Panc1 (cell line): ENCODE results near the gene SRRM3. TPM values are rescaled to one million over a fixed set of nuclear protein-coding genes. Genes with fewer than 3 reads are reported as not detected.

ENCODE experiments used
- ATAC-seq: fragments of 200-7000 bp; cut with Tn5 transposase; 2 replicates; pipeline ENCODE4 v1.9.1; 2020; ENCODE audit warnings: mild to moderate bottlenecking, moderate library complexity
- BruUV-seq: library from RNA; stranded (reverse); fragments of 400-500 nt; replicated peaks from 2 replicates; lab custom pipeline; 2021; lab: Mats Ljungman, UMichigan
- CTCF ChIA-PET: fragments of 300-600 bp; sonication (Branson Sonifier 250); formaldehyde crosslinking; loops from one replicate; lab custom pipeline; 2022; ENCODE audit warnings: antibody characterized with exemption; lab: Charles Lee
- POLR2A ChIA-PET: fragments of 300-600 bp; sonication (Branson Sonifier 250); formaldehyde crosslinking; loops from one replicate; lab custom pipeline; 2022; ENCODE audit warnings: antibody characterized with exemption; lab: Charles Lee
- DNase-seq: peaks from one replicate; pipeline ENCODE4 v3.0.0-alpha.2; 2010; ENCODE audit warnings: low read depth, low spot score
- H3K27ac ChIP-seq: 2 replicates; pipeline ENCODE4 v1.5.1; 2011; ENCODE audit warnings: mild to moderate bottlenecking, low read length, inconsistent platforms
- H3K27me3 ChIP-seq: fragments of 200-500 bp; sonication (Bioruptor generic); 2 replicates; pipeline ENCODE4 v1.6.0; 2014; ENCODE audit warnings: low read length, inconsistent platforms; ENCODE audit not compliant: control insufficient read depth, insufficient read depth
- H3K36me3 ChIP-seq: fragments of 200-500 bp; sonication (Bioruptor generic); 2 replicates; pipeline ENCODE4 v1.5.1; 2014; ENCODE audit warnings: inconsistent platforms, mild to moderate bottlenecking, low read length, moderate library complexity; ENCODE audit not compliant: control insufficient read depth, insufficient read depth
- H3K4me1 ChIP-seq: 2 replicates; pipeline ENCODE4 v1.5.1; 2011; ENCODE audit warnings: inconsistent platforms, mild to moderate bottlenecking, low read length, moderate library complexity; ENCODE audit not compliant: control insufficient read depth, insufficient read depth
- H3K4me3 ChIP-seq, 2 experiments: 2 replicates each; pipeline ENCODE4 v1.5.1; 2011 to 2012; ENCODE audit warnings: low read depth in 2 of 2, low read length in 2 of 2, mild to moderate bottlenecking in 2 of 2, inconsistent platforms in 1 of 2, moderate library complexity in 1 of 2
- H3K9me3 ChIP-seq: fragments of 200-500 bp; sonication (Bioruptor generic); 2 replicates; pipeline ENCODE4 v1.5.1; 2014; ENCODE audit warnings: low read depth, mild to moderate bottlenecking, inconsistent platforms, low read length, moderate library complexity; ENCODE audit not compliant: control insufficient read depth, insufficient read depth
- POLR2AphosphoS5 ChIP-seq: IDR thresholded peaks from 2 replicates; pipeline ENCODE4 v1.6.1; 2012; ENCODE audit warnings: mild to moderate bottlenecking, low read depth, low read length, moderate library complexity
- SIN3A ChIP-seq: IDR thresholded peaks from 2 replicates; pipeline ENCODE4 v1.6.1; 2012; ENCODE audit warnings: low read depth, mild to moderate bottlenecking, low read length, moderate library complexity, borderline replicate concordance; ENCODE audit not compliant: insufficient read depth
- TCF7L2 ChIP-seq: IDR thresholded peaks from 2 replicates; pipeline ENCODE4 v1.6.1; 2011; ENCODE audit warnings: mild to moderate bottlenecking, low read depth, low read length, inconsistent platforms
- in situ Hi-C: cut with HindIII; loops from 2 replicates; pipeline ENCODE4 v1.10.0; 2016; ENCODE audit warnings: low sequenced_read_pairs, low pct_unique_long_range_greater_than_20kb
- intact Hi-C: fragments of 100-400 bp; cut with micrococcal nuclease; formaldehyde crosslinking; loops from one replicate; pipeline ENCODE4 v1.10.0; 2022; ENCODE audit not compliant: unreplicated experiment
- total RNA-seq: library from RNA; stranded (reverse); gene quantifications from one replicate; pipeline ENCODE4 v1.2.1, GENCODE V29; 2021; ENCODE audit not compliant: unreplicated experiment
- TF ChIP-seq, protein P1 (sequence below), 2 experiments: IDR thresholded peaks; 2 replicates each; pipeline ENCODE4 v1.6.1; 2011 to 2012; ENCODE audit warnings: low read depth in 2 of 2, control low read depth in 1 of 2, low read length in 1 of 2, mild to moderate bottlenecking in 1 of 2, moderate library complexity in 1 of 2; ENCODE audit not compliant: insufficient read depth in 1 of 2
- TF ChIP-seq, protein P2 (sequence below): fragments of 450-650 bp; IDR thresholded peaks from 2 replicates; pipeline ENCODE4 v1.5.1; 2017; ENCODE audit warnings: mild to moderate bottlenecking

The SRRM3 gene
- total RNA-seq, 1 experiment from 2014 or later: 8.5 TPM

- peaks cover 4% of the 10 kb centered on the region; the same call in 1 of the 2 replicates for H3K27me3 ChIP-seq
- ATAC-seq (no peak), DNase-seq (no peak)
- no peaks in the 10 kb centered on the region for H3K9me3 ChIP-seq
- CTCF ChIA-PET: interaction anchor here (0.6 kb wide), 1 partner anchor 38 kb away, joined by 5 read pairs; no protein-coding TSS in a partner anchor
- BruUV-seq: no TSS peak
- in situ Hi-C loops: no loop called here
- intact Hi-C loops: no loop called here
- no peak for TF ChIP-seq SIN3A
- TF ChIP-seq, protein P1, sequence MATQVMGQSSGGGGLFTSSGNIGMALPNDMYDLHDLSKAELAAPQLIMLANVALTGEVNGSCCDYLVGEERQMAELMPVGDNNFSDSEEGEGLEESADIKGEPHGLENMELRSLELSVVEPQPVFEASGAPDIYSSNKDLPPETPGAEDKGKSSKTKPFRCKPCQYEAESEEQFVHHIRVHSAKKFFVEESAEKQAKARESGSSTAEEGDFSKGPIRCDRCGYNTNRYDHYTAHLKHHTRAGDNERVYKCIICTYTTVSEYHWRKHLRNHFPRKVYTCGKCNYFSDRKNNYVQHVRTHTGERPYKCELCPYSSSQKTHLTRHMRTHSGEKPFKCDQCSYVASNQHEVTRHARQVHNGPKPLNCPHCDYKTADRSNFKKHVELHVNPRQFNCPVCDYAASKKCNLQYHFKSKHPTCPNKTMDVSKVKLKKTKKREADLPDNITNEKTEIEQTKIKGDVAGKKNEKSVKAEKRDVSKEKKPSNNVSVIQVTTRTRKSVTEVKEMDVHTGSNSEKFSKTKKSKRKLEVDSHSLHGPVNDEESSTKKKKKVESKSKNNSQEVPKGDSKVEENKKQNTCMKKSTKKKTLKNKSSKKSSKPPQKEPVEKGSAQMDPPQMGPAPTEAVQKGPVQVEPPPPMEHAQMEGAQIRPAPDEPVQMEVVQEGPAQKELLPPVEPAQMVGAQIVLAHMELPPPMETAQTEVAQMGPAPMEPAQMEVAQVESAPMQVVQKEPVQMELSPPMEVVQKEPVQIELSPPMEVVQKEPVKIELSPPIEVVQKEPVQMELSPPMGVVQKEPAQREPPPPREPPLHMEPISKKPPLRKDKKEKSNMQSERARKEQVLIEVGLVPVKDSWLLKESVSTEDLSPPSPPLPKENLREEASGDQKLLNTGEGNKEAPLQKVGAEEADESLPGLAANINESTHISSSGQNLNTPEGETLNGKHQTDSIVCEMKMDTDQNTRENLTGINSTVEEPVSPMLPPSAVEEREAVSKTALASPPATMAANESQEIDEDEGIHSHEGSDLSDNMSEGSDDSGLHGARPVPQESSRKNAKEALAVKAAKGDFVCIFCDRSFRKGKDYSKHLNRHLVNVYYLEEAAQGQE (IDR thresholded peaks at IDR 0.05; ENCODE audit: insufficient read depth in 1 of 2, low read depth in 2 of 2, low read length in 1 of 2): peak; percentile 27 to 66; a peak in 2 of 4 replicates
- no peak for TF ChIP-seq TCF7L2
- H3K4me3 ChIP-seq: no peak overlapping the region
- H3K36me3 ChIP-seq: no peaks in the 10 kb centered on the region
- no peaks in the 10 kb centered on the region for H3K4me1 ChIP-seq
- POLR2A ChIA-PET: no interaction called here
- H3K27ac ChIP-seq: no peak overlapping the region
Measured at GRCh38 chr7:76204147-76204546, 2.5 kb downstream of the SRRM3 start.

GRCh38 chr7:76206633-76207032, 4.9 kb downstream of the SRRM3 start:
- Histone ChIP-seq H3K4me1 (no peaks in the 10 kb centered on the region), H3K9me3 (no peaks in the 10 kb centered on the region), H3K27ac (no peak overlapping the region), H3K36me3 (no peaks in the 10 kb centered on the region), H3K27me3 (peaks cover 4% of the 10 kb centered on the region; the same call in 1 of the 2 replicates), H3K4me3 (no peak overlapping the region)
- no TSS peak for BruUV-seq
- in situ Hi-C loops: no loop called here
- intact Hi-C loops: no loop called here
- ChIA-PET POLR2A (no interaction called here), CTCF (no interaction called here)
- ATAC-seq (no peak), DNase-seq (no peak)
- TF ChIP-seq SIN3A: no peak
- TF ChIP-seq, protein P2, sequence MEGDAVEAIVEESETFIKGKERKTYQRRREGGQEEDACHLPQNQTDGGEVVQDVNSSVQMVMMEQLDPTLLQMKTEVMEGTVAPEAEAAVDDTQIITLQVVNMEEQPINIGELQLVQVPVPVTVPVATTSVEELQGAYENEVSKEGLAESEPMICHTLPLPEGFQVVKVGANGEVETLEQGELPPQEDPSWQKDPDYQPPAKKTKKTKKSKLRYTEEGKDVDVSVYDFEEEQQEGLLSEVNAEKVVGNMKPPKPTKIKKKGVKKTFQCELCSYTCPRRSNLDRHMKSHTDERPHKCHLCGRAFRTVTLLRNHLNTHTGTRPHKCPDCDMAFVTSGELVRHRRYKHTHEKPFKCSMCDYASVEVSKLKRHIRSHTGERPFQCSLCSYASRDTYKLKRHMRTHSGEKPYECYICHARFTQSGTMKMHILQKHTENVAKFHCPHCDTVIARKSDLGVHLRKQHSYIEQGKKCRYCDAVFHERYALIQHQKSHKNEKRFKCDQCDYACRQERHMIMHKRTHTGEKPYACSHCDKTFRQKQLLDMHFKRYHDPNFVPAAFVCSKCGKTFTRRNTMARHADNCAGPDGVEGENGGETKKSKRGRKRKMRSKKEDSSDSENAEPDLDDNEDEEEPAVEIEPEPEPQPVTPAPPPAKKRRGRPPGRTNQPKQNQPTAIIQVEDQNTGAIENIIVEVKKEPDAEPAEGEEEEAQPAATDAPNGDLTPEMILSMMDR: no peak
- no peak for TF ChIP-seq POLR2AphosphoS5

DNA sequence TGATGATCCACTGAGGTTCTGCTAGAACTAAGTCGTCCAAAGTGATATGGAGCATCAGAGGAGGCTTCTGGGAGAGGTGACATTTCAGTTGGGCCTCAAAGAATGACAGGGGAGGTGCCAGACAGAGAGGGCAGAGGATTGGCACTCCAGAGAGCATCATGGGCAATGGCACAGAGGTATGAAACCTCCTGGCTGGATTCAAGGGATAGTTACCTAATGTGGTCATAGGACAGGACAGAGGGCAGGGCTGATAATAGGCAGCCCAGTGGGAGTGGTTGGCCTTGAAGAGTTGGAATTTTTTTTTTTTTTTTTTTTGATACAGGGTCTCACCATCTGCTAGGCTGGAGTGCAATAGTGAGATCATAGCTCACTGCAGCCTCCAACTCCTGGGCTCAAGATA, 7.6 kb downstream of the SRRM3 start:
- no peak for DNase-seq
- no peak overlapping the region for H3K4me3 ChIP-seq
- POLR2A ChIA-PET: no interaction called here
- H3K27me3 ChIP-seq: no peaks in the 10 kb centered on the region
- H3K27ac ChIP-seq: no peak overlapping the region
- in situ Hi-C loops: no loop called here
- no TSS peak for BruUV-seq
- TF ChIP-seq, protein P1 (IDR thresholded peaks at IDR 0.05; ENCODE audit: insufficient read depth in 1 of 2, low read depth in 2 of 2, low read length in 1 of 2): no peak
- no peak for TF ChIP-seq TCF7L2
- TF ChIP-seq POLR2AphosphoS5: no peak
- TF ChIP-seq SIN3A: no peak
- TF ChIP-seq, protein P2: no peak
- H3K4me1 ChIP-seq: no peaks in the 10 kb centered on the region
- no peaks in the 10 kb centered on the region for H3K36me3 ChIP-seq
- CTCF ChIA-PET: interaction anchor here (0.8 kb wide), 1 partner anchor 32 kb away, joined by 4 read pairs; no protein-coding TSS in a partner anchor
- no peak for ATAC-seq
- no peaks in the 10 kb centered on the region for H3K9me3 ChIP-seq
- intact Hi-C loops: no loop called here
